RPMI8226 (cell line): ENCODE data around the gene GADL1.

Source experiments
- DNase-seq: peaks from one replicate; pipeline ENCODE4 v3.0.0-alpha.2; 2015

GADL1 gene

GRCh38 chr3:30693470-30694120 lies 200.9 kb downstream of the GADL1 start:
- DNase-seq: peak; percentile 66

GRCh38 chr3:30692498-30693130 lies 201.8 kb downstream of the GADL1 start:
- DNase-seq: no peak

- DNase-seq: no peak
Measured at GRCh38 chr3:30691944-30692343, 202.5 kb downstream of the GADL1 start.

GRCh38 chr3:30691249-30691880 lies 203.1 kb downstream of the GADL1 start:
- DNase-seq: no peak

GRCh38 chr3:30690199-30690598 lies 204.3 kb downstream of the GADL1 start:
- no peak for DNase-seq

- DNase-seq: no peak
Measured at GRCh38 chr3:30688776-30689641, 205.5 kb downstream of the GADL1 start.

- DNase-seq: no peak
Measured at GRCh38 chr3:30687930-30688570, 206.4 kb downstream of the GADL1 start.

- DNase-seq: no peak
Measured at GRCh38 chr3:30686799-30687198, 207.7 kb downstream of the GADL1 start.

- DNase-seq: no peak
Measured at GRCh38 chr3:30686176-30686575, 208.3 kb downstream of the GADL1 start.

- no peak for DNase-seq
Measured at GRCh38 chr3:30685267-30685667, 209.2 kb downstream of the GADL1 start.

GRCh38 chr3:30684356-30684755 lies 210.1 kb downstream of the GADL1 start:
- no peak for DNase-seq

- no peak for DNase-seq
Measured at GRCh38 chr3:30683769-30684168, 210.7 kb downstream of the GADL1 start.

GRCh38 chr3:30682434-30683155 lies 211.9 kb downstream of the GADL1 start:
- DNase-seq: no peak

GRCh38 chr3:30681649-30682211 lies 212.7 kb downstream of the GADL1 start:
- no peak for DNase-seq

GRCh38 chr3:30680789-30681648 lies 213.4 kb downstream of the GADL1 start:
- no peak for DNase-seq

- no peak for DNase-seq
Measured at GRCh38 chr3:30679045-30679444, 215.4 kb downstream of the GADL1 start.

- DNase-seq: no peak
Measured at GRCh38 chr3:30677347-30677685, 217.1 kb downstream of the GADL1 start.

GRCh38 chr3:30676424-30677346 lies 217.8 kb downstream of the GADL1 start:
- DNase-seq: no peak
